Spleen (tissue), 7 donors: Measurements from ENCODE around the gene KIAA0408.

ENCODE experiments used
- POLR2A ChIP-seq, 3 donors: fragments of 450-650 bp; IDR thresholded peaks; one replicate each; pipeline ENCODE4 v1.5.1; 2017; ENCODE audit warnings: antibody characterized with exemption in 3 of 3, mild to moderate bottlenecking in 1 of 3
- POLR2AphosphoS5 ChIP-seq, 3 donors: sonication (generic); formaldehyde crosslinking; IDR thresholded peaks; one replicate each; pipeline ENCODE4 v1.5.1; 2017; ENCODE audit warnings: antibody characterized with exemption in 3 of 3
- TF ChIP-seq, protein P1 (sequence below), 11 experiments: fragments of 200-600 bp in 7 of 11; fragments of 450-650 bp in 4 of 11; sonication (generic) in 4 of 11; IDR thresholded peaks in 8 of 11; conservative IDR thresholded peaks in 3 of 11; 1 replicate in 7 of 11; 2 replicates in 4 of 11; pipeline versions ENCODE4 v1.4.0 to v1.8.0; 2016 to 2021; ENCODE audit warnings: antibody characterized with exemption in 11 of 11, inconsistent platforms in 4 of 11, mild to moderate bottlenecking in 1 of 11
- donor health status: DM: no; HTN: no; CAD: no; lungs with moderate emphysema.
- donor health status: DM: no; HTN: no; CAD: no.
- donor health status: DM: no; HTN: no; CAD: no.

DNA sequence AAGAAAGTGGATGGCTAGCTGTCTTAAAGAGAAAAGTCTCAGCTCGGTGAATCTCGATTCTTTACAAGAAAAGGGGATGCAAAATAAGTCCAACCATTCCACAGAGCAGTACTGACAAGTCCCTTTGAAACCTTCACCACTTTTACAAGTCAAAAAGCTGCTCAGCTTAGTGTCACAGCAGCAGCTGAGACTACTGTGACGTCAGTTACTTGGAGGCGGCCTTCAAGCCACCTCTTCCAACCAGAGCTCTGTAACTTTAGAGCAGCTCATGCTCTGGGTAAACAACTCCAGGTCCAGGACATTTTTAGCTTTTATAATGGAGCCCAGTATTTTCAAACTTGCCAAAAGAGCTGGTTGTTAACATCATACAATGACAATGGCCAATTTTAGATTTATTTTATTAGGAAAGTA, at the start of gene KIAA0408:
- TF ChIP-seq POLR2A (IDR thresholded peaks at IDR 0.05) (no peak), POLR2AphosphoS5 (IDR thresholded peaks at IDR 0.05) (no peak)
- TF ChIP-seq, protein P1, sequence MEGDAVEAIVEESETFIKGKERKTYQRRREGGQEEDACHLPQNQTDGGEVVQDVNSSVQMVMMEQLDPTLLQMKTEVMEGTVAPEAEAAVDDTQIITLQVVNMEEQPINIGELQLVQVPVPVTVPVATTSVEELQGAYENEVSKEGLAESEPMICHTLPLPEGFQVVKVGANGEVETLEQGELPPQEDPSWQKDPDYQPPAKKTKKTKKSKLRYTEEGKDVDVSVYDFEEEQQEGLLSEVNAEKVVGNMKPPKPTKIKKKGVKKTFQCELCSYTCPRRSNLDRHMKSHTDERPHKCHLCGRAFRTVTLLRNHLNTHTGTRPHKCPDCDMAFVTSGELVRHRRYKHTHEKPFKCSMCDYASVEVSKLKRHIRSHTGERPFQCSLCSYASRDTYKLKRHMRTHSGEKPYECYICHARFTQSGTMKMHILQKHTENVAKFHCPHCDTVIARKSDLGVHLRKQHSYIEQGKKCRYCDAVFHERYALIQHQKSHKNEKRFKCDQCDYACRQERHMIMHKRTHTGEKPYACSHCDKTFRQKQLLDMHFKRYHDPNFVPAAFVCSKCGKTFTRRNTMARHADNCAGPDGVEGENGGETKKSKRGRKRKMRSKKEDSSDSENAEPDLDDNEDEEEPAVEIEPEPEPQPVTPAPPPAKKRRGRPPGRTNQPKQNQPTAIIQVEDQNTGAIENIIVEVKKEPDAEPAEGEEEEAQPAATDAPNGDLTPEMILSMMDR (IDR thresholded peaks at IDR 0.05 in 8 of 11, conservative IDR thresholded peaks at IDR 0.05 in 3 of 11): no peak
